HG02571 (cell line): ENCODE measurements around the gene LBX2.

Experiments used
- ATAC-seq: cut with Tn5 transposase; IDR thresholded peaks from one replicate; pipeline ENCODE4 v1.9.1; 2021; ENCODE audit warnings: mild to moderate bottlenecking, moderate library complexity; ENCODE audit not compliant: unreplicated experiment

LBX2 gene

DNA sequence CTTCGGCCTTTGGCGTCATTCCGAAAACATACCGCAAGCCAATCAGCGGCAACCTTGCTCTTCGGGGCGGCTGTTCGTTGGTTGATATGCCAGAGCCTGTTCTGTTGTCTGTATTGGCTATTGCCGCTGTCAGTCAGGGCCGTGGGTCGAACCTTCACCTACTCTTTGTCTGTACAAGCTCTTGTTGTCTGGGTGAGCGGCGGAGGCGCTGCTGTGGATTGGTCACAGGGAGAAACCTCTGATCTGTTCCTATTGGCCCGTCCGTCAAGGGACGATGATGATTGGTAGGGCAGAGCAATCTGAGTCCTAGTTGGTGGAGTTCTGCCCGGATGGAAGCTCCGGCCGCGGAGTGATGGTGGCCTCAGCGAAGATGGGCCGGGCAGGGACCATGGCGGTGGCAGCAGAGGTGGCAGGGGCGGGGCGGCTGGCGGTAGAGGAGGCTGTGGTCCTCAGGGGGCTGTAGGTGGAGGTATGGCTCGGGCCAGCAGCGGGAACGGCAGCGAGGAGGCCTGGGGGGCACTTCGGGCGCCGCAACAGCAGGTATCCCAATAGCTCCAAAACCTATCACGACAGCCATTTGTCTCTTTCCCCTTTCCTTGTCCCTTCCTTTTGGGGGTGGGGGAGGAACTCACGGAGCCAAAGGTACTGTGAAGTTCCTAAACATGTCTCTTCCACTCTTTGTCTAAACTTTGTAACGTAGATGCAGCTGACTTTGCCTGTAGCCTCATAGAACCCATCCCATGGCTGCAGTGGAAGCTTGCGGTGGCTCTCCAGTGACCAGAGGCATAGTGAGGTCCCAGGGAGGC is 41.1 kb downstream of the LBX2 start, which contains the start of gene WBP1:
Gene WBP1, plus strand, starts transcription at position 307 of the 806 bp plus-strand sequence. Its CDS starts 165 bp downstream, at position 472.
- peak; percentile 77 for ATAC-seq

DNA sequence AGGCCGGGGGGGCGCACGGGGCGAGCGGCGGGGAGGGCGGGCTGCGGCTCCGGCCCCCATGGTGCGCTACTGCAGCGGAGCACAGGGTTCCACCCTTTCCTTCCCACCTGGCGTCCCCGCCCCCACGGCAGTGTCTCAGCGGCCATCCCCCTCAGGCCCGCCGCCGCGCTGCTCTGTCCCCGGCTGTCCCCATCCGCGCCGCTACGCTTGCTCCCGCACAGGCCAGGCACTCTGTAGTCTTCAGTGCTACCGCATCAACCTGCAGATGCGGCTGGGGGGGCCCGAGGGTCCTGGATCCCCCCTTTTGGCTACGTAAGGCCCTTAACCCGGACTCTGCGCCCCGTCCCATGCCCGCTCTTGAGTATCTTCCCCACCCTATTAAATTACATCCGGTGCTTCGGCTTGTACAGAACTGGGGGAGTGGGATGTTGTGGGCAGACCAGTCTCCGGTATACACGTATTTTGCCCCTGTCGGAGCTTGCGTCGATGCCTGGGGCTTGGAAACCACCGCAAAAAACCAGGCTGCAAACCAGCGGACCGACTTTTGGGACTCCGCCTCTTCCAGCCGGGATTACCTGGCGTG is 41.8 kb downstream of the LBX2 start:
- peak; percentile 30 for ATAC-seq

DNA sequence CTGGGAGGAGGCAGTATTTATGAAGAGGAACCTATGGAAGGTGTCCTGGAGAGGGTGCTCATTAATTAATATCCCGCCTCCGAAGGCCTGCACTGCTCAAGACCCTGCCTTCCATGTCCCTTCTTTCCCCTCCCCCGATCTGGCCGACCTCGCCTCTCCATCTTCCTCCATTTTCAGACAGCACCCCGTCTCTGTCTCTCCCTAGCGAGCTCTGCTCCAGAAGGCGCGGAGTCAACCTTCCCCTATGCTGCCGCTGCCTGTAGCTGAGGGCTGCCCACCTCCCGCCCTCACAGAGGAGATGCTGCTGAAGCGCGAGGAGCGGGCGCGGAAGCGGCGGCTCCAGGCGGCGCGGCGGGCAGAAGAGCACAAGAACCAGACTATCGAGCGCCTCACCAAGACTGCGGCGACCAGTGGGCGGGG is 42.3 kb downstream of the LBX2 start:
- ATAC-seq = no peak

DNA sequence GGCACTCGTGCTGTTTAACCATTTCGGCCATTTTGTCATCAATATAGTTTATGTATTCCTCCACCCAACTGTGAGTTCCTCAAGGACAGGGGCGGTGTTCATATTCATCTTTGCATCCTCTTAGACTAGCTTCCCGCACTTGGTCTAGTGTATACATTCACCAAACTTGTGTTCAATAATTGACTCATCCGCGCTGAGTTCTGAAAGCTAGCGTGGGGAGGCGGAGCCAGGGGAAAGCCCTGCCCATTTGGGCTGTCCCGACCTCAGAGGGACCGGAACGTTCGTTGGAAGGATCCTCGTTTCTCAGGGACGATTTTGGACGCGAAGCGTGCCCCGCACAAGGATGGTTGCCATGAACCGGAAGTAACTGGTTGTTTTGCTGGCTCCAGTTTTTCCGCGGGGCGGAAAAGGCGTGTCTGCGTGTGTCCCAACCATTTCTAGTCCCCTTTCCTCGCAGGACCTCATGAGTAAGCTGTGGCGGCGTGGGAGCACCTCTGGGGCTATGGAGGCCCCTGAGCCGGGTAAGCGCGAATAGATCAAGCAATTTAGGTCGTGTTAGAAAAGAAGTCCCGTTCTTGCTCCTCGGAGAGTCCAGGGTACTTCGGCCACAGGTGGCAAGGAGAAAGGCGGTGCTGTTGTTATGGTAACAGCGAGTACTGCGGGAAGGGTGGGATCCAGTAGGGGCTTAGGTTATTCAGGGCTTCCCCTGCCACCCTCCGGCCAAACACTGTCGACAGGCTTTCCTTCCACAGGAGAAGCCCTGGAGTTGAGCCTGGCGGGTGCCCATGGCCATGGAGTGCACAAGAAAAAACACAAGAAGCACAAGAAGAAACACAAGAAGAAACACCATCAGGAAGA is 44.5 kb downstream of the LBX2 start, which contains the start of gene INO80B:
Gene INO80B, plus strand, starts transcription at position 434 of the 858 bp plus-strand sequence. Its CDS starts 30 bp downstream, at position 464.
- ATAC-seq = peak; percentile 32

DNA sequence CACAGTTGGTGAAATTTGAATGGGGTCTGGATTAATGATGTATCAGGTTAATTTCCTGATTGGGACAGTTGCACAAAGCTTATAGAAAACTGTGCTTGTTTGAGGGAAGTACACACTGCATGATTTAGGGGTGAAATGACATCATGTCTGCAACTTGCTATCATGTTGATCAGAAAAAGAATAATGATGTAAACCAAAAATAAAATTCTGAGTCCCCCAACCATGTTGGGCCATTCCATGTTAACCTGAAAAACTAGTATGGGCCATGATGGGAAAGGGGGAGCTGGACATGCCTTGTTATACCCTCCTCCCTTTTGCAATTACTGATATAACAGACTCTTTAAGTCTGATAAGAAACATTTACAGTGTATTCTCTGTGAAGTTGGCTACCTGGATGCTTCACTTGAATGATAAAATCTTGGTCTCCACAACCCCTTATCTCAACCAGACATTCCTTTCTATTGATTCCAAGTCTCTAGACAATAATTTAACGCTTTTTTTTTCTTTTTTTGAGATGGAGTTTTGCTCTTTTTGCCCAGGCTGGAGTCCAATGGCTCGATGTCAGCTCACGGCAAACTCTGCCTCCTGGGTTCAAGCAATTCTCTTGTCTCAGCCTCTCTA is 48.7 kb downstream of the LBX2 start:
- ATAC-seq = no peak

DNA sequence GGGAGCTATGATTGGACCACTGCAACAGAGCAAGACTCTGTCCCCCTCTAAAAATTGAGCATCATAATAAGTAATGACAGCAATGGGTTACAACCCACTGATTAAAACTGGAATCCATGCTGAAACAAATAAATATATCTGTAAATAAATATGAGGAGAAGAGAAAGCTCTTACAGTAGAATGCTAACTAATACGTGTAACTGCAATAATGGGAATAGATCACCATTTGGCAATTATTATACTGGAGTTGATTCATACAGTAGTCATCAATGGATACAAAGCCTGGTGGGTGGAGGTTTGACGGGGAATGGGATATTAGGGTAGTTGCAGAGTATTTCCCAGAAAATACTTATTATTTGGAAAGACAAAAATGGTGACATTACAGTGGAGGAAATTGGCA is 50.6 kb downstream of the LBX2 start:
- ATAC-seq = no peak
